Mesodermal cell (in vitro differentiated cells): Measurements from ENCODE around the gene ADAM22.

ENCODE experiments used
- H3K27ac ChIP-seq: 2 replicates; pipeline ENCODE4 v1.7.0; 2013; ENCODE audit warnings: mild to moderate bottlenecking, low read depth, low read length, moderate library complexity; ENCODE audit not compliant: severe bottlenecking
- H3K36me3 ChIP-seq: 2 replicates; pipeline ENCODE4 v1.7.1; 2013; ENCODE audit warnings: mild to moderate bottlenecking, low read length, moderate library complexity; ENCODE audit not compliant: control insufficient read depth, insufficient read depth
- H3K4me1 ChIP-seq: one replicate; pipeline ENCODE4 v1.7.1; 2013; ENCODE audit warnings: mild to moderate bottlenecking, low read length; ENCODE audit not compliant: insufficient read depth, control insufficient read depth, poor library complexity, severe bottlenecking
- H3K4me3 ChIP-seq: 2 replicates; pipeline ENCODE4 v1.7.0; 2013; ENCODE audit warnings: low read length, control low read depth, mild to moderate bottlenecking; ENCODE audit not compliant: insufficient read depth, poor library complexity, severe bottlenecking; ENCODE audit errors: extremely low read depth
- H3K9me3 ChIP-seq: 2 replicates; pipeline ENCODE4 v1.7.1; 2013; ENCODE audit warnings: mild to moderate bottlenecking, low read length, moderate library complexity; ENCODE audit not compliant: control insufficient read depth
- WGBS, 2 experiments: methylation state at CpG; one replicate each; pipeline ENCODE4 v1.1.5; 2013; ENCODE audit warnings: missing lambda C conversion rate in 2 of 2; ENCODE audit not compliant: insufficient coverage in 2 of 2; 5-methylcytosine and 5-hydroxymethylcytosine counted together

The ADAM22 gene

GRCh38 chr7:88226201-88226600 is 292.1 kb downstream of the ADAM22 start:
- H3K36me3 ChIP-seq, result no peaks in the 10 kb centered on the region
- no peak overlapping the region for H3K27ac ChIP-seq
- H3K4me3 ChIP-seq, result no peak overlapping the region
- WGBS, 2 experiments, result 78 to 100% methylated on average over 2 of the region's 4 CpGs
- peaks cover 4% of the 10 kb centered on the region for H3K9me3 ChIP-seq
- H3K4me1 ChIP-seq, result no peaks in the 10 kb centered on the region

DNA sequence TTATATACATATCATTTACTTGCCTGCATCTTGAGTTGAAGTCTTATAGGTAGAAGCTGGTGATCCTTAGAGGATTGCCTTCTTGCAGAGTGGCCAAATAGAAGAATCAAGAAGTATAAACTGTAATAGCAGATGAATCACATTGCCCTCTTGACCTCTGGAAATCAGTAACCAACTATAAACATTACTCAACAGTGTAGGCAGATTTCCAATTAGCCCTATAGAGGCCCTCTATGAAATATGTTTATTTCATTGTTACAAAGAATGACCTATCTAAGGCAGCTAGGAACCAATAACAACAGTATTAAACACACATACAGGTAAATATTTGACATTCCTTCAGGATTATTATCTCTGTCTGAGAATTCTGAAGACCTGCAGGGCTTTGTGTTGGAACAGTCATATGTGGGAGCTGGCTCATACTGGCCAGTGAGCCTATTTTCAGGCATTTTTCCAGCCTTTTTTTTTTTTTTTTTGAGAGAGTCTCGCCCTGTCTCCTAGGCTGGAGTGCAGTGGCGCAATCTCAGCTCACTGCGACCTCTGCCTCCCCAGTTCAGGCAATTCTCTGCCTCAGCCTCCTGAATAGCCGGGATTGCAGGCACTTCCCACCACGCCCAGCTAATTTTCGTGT is 292.9 kb downstream of the ADAM22 start:
- 87 to 92% methylated on average over 6 of the region's 6 CpGs for WGBS, 2 experiments
- H3K9me3 ChIP-seq, result peaks cover 4% of the 10 kb centered on the region
- no peak overlapping the region for H3K4me3 ChIP-seq
- no peak overlapping the region for H3K27ac ChIP-seq
- no peaks in the 10 kb centered on the region for H3K36me3 ChIP-seq
- H3K4me1 ChIP-seq, result no peaks in the 10 kb centered on the region

- Histone ChIP-seq H3K27ac (no peak overlapping the region), H3K36me3 (no peaks in the 10 kb centered on the region), H3K4me1 (no peaks in the 10 kb centered on the region), H3K4me3 (no peak overlapping the region), H3K9me3 (peaks cover 4% of the 10 kb centered on the region)
- WGBS, 2 experiments, result 100% methylated on average over 2 to 4 of the region's 4 CpGs
Observed at GRCh38 chr7:88229302-88229995, 295.4 kb downstream of the ADAM22 start.

DNA sequence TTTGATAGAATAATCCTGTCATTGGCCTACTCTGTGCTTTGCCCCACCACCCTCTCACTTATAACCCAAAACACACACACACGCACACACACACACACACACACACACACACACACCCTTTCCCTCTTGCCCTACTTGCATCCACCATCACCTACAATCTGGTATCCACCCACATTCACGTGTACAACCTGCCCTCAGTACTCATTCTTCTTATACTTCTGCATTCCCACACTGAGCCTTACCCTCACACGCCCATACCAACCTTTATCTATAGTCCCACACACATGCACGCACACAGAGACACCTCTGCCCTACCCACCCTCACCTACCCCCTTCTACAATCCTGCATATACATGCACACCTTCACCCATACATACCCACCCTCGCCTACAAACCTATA is 296.6 kb downstream of the ADAM22 start:
- Histone ChIP-seq H3K36me3 (no peaks in the 10 kb centered on the region), H3K27ac (no peak overlapping the region), H3K9me3 (peaks cover 4% of the 10 kb centered on the region), H3K4me1 (no peaks in the 10 kb centered on the region), H3K4me3 (no peak overlapping the region)
- WGBS, 2 experiments, result 72 to 77% methylated on average over 4 of the region's 5 CpGs

DNA sequence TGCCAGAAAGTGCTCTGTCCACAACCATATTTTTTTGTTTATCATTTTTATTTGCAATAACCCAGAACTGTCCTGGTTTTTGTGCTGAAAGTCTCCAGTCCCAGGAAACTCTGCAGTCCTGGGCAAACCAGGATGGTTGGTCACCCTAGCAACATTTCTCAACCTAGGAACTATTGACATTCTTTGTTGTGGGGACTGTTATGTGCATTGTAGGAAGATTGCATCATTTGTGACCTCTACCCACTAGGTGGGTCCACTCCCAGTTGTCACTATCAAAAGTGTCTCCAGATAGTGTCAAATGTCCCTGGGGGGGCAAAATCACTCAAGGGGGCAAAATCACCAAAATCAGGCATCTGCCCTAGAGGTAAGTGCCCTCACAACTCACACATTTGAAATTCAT is 299.8 kb downstream of the ADAM22 start:
- Histone ChIP-seq H3K4me1 (no peaks in the 10 kb centered on the region), H3K27ac (no peak overlapping the region), H3K9me3 (no peaks in the 10 kb centered on the region), H3K4me3 (no peak overlapping the region), H3K36me3 (no peaks in the 10 kb centered on the region)

- Histone ChIP-seq H3K4me3 (no peak overlapping the region), H3K9me3 (no peaks in the 10 kb centered on the region), H3K36me3 (no peaks in the 10 kb centered on the region), H3K4me1 (no peaks in the 10 kb centered on the region), H3K27ac (no peak overlapping the region)
- no CpG with 5 or more reads among the region's 1 CpG for WGBS, 2 experiments
Observed at GRCh38 chr7:88239852-88240251, 305.8 kb downstream of the ADAM22 start.

GRCh38 chr7:88243345-88243909 is 309.4 kb downstream of the ADAM22 start:
- Histone ChIP-seq H3K36me3 (no peaks in the 10 kb centered on the region), H3K27ac (no peak overlapping the region), H3K4me1 (no peaks in the 10 kb centered on the region), H3K9me3 (no peaks in the 10 kb centered on the region), H3K4me3 (no peak overlapping the region)
- 80 to 83% methylated on average over 1 of the region's 2 CpGs for WGBS, 2 experiments

- no peaks in the 10 kb centered on the region for H3K36me3 ChIP-seq
- no CpG with 5 or more reads among the region's 1 CpG for WGBS, 2 experiments
- H3K9me3 ChIP-seq, result no peaks in the 10 kb centered on the region
- H3K27ac ChIP-seq, result no peak overlapping the region
- no peak overlapping the region for H3K4me3 ChIP-seq
- H3K4me1 ChIP-seq, result no peaks in the 10 kb centered on the region
Observed at GRCh38 chr7:88244258-88244657, 310.2 kb downstream of the ADAM22 start.
